DND-41 (cell line): ENCODE results near the gene USF2.

Experiments used
- EZH2 ChIP-seq: IDR thresholded peaks from 3 replicates; pipeline ENCODE4 v1.6.1; 2012; ENCODE audit warnings: borderline replicate concordance, low read depth, mild to moderate bottlenecking, moderate library complexity, low read length, inconsistent platforms; ENCODE audit not compliant: severe bottlenecking
- TF ChIP-seq, protein P1 (sequence below): IDR thresholded peaks from 2 replicates; pipeline ENCODE4 v1.5.1; 2012; ENCODE audit warnings: borderline replicate concordance, low read length, moderate library complexity, mild to moderate bottlenecking; ENCODE audit not compliant: poor library complexity, severe bottlenecking; ENCODE audit errors: extremely low read depth

- TF ChIP-seq, protein P1, sequence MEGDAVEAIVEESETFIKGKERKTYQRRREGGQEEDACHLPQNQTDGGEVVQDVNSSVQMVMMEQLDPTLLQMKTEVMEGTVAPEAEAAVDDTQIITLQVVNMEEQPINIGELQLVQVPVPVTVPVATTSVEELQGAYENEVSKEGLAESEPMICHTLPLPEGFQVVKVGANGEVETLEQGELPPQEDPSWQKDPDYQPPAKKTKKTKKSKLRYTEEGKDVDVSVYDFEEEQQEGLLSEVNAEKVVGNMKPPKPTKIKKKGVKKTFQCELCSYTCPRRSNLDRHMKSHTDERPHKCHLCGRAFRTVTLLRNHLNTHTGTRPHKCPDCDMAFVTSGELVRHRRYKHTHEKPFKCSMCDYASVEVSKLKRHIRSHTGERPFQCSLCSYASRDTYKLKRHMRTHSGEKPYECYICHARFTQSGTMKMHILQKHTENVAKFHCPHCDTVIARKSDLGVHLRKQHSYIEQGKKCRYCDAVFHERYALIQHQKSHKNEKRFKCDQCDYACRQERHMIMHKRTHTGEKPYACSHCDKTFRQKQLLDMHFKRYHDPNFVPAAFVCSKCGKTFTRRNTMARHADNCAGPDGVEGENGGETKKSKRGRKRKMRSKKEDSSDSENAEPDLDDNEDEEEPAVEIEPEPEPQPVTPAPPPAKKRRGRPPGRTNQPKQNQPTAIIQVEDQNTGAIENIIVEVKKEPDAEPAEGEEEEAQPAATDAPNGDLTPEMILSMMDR: no peak
- no peak for TF ChIP-seq EZH2
These were observed 42.8 kb upstream of the USF2 start for GRCh38 chr19:35225951-35226350.
